Measurements from ENCODE around the gene FRMD6. TPM values are rescaled to one million over a fixed set of nuclear protein-coding genes. Genes with fewer than 3 reads are reported as not detected.

Gene FRMD6
- total RNA-seq, 1 donor from 2014 or later, result 10.0 TPM

DNA sequence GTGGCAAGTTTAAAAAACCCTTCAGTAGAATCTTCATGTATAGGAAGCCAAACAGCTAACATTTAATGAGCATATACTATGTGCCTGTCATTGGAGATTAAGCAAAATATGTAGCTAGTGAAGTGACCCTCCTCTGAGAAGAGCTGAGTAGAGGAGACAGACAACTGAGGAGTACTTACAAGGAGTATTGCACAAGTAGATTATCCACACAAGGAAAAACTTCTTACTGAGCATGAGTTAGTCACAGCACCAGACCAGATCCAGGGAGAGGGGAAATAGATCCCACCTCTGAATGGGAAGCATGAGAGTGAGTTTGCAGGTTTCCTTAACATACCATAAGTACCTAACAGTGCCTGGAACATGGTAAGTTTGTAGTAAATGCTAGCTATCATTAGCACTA is 33.0 kb downstream of the FRMD6 start:
- TF ChIP-seq, protein P1, sequence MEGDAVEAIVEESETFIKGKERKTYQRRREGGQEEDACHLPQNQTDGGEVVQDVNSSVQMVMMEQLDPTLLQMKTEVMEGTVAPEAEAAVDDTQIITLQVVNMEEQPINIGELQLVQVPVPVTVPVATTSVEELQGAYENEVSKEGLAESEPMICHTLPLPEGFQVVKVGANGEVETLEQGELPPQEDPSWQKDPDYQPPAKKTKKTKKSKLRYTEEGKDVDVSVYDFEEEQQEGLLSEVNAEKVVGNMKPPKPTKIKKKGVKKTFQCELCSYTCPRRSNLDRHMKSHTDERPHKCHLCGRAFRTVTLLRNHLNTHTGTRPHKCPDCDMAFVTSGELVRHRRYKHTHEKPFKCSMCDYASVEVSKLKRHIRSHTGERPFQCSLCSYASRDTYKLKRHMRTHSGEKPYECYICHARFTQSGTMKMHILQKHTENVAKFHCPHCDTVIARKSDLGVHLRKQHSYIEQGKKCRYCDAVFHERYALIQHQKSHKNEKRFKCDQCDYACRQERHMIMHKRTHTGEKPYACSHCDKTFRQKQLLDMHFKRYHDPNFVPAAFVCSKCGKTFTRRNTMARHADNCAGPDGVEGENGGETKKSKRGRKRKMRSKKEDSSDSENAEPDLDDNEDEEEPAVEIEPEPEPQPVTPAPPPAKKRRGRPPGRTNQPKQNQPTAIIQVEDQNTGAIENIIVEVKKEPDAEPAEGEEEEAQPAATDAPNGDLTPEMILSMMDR (IDR thresholded peaks at IDR 0.05), result no peak

DNA sequence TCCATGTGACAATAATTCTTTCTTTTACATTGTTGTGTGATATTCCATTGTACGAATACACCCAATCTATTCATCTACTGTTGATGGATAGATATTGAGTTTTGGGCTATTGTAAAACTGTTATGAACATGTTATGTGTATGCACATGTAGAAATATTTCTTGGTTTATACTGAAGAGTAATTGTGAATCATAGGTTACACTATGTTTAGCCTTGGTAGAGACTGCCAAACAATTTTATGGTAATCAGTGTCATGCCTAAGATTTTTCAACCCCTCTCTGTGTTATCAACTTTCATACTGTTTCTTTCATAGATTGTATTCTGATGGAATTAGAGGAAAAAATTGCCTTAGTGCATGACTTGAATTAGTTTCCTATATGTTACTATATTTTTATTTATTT is 39.5 kb downstream of the FRMD6 start:
- H3K27ac ChIP-seq, result no peak overlapping the region
- no peaks in the 10 kb centered on the region for H3K36me3 ChIP-seq
- TF ChIP-seq, protein P1 (IDR thresholded peaks at IDR 0.05), result no peak
- no peaks in the 10 kb centered on the region for H3K9me3 ChIP-seq
- no peaks in the 10 kb centered on the region for H3K4me1 ChIP-seq
- intact Hi-C loops (cut with DNase I), result no loop called here
- H3K4me3 ChIP-seq, result no peak overlapping the region
- no peaks in the 10 kb centered on the region for H3K27me3 ChIP-seq (ENCODE audit: low read depth)
- DNase-seq (no peak), ATAC-seq (no peak)

More for the DNA sequence above, 33.0 kb downstream of the FRMD6 start:
- Histone ChIP-seq H3K27me3 (ENCODE audit: low read depth) (no peaks in the 10 kb centered on the region), H3K27ac (no peak overlapping the region), H3K4me1 (no peaks in the 10 kb centered on the region), H3K36me3 (no peaks in the 10 kb centered on the region), H3K9me3 (no peaks in the 10 kb centered on the region), H3K4me3 (no peak overlapping the region)
- ATAC-seq, result no peak
- DNase-seq, result no peak
- intact Hi-C loops (cut with DNase I), result no loop called here

DNA sequence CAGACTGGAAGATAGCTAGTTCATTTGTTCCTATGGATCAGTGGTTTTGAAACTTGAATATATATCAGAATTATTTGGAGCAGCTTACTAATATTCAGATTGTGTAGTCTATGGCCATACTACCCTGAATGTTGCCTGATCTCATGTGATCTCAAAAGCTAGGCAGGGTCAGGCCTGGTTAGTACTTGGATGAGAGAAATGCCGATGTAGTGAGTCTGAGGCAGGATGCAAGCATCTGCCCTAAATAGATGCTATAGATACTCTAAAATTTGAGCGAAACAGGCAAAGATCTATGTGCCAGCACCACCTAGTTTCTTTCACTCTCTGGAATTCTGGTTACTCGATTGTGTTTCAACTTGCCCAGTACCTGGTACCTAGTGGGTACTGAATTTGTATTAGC is 40.9 kb downstream of the FRMD6 start:
- Histone ChIP-seq H3K27ac (no peak overlapping the region), H3K4me3 (no peak overlapping the region), H3K9me3 (no peaks in the 10 kb centered on the region), H3K4me1 (no peaks in the 10 kb centered on the region), H3K27me3 (ENCODE audit: low read depth) (no peaks in the 10 kb centered on the region), H3K36me3 (no peaks in the 10 kb centered on the region)
- ATAC-seq (no peak), DNase-seq (no peak)
- TF ChIP-seq, protein P1 (IDR thresholded peaks at IDR 0.05), result no peak
- intact Hi-C loops (cut with DNase I), result no loop called here

DNA sequence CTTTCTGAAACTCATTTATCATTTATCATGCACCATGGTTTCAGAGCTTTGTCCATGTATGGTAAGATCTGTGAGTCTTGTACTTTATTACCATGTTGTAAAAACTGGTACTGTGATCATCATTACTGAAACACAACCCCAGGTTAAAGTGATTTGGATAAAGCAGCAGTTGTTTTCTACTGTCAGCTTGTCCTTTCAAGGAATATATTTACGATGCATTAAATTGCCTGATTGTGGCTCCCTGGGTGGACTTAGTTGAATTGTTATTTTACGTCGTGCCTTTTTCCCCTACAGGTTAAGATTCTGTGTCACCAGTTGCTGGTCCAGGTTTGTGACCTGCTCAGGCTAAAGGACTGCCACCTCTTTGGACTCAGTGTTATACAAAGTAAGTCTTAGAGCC is 46.1 kb downstream of the FRMD6 start:
- Histone ChIP-seq H3K27ac (no peak overlapping the region), H3K4me1 (no peaks in the 10 kb centered on the region), H3K4me3 (no peak overlapping the region), H3K9me3 (no peaks in the 10 kb centered on the region), H3K36me3 (no peaks in the 10 kb centered on the region), H3K27me3 (ENCODE audit: low read depth) (no peaks in the 10 kb centered on the region)
- DNase-seq (no peak), ATAC-seq (no peak)
- intact Hi-C loops (cut with DNase I), result no loop called here
- TF ChIP-seq, protein P1 (IDR thresholded peaks at IDR 0.05), result no peak

DNA sequence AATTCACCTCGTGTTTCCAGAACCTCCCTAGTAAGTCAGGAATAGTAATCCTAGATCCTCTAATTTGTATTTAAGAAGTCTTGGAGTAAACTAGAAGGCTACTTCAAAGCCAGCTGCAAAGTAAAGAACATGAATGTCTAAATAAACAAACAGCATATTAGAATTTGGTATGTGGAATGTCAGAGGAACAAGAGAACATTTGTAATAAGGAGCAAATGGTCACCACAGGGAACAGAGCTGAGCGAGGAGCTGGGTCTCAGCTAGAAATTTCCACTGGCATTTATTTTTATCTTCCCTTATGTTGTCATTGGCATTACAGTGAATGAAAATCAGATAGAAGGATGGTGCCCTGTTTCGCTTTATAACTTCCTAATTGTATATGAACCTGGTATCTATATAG is 50.2 kb downstream of the FRMD6 start:
- Histone ChIP-seq H3K27ac (no peak overlapping the region), H3K4me3 (no peak overlapping the region), H3K9me3 (no peaks in the 10 kb centered on the region), H3K27me3 (ENCODE audit: low read depth) (no peaks in the 10 kb centered on the region), H3K4me1 (no peaks in the 10 kb centered on the region), H3K36me3 (peaks cover 15% of the 10 kb centered on the region)
- TF ChIP-seq, protein P1 (IDR thresholded peaks at IDR 0.05), result no peak
- intact Hi-C loops (cut with DNase I), result no loop called here
- no peak for DNase-seq
- ATAC-seq, result no peak

DNA sequence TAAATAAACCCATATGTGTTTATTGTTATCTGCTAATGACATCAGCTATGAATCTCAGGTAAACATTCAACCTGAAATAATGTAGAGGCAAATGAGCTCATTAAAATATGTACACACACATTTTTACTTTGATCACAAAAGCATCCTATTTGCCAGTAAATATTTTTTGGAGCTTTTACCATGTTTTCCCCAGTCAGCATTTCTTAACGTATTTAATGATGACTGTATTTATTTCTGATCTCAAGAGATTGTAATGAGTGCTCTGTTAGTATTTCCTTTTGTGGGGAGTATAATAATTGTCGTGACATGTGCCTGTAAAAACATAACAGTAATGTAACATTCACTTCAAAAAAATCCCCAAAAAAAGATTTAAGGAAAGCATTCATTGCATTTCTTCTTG is 52.1 kb downstream of the FRMD6 start:
- no peak for DNase-seq
- no peaks in the 10 kb centered on the region for H3K9me3 ChIP-seq
- peaks cover 21% of the 10 kb centered on the region for H3K36me3 ChIP-seq
- ATAC-seq, result no peak
- intact Hi-C loops (cut with DNase I), result no loop called here
- no peak overlapping the region for H3K27ac ChIP-seq
- no peaks in the 10 kb centered on the region for H3K27me3 ChIP-seq (ENCODE audit: low read depth)
- no peak overlapping the region for H3K4me3 ChIP-seq
- TF ChIP-seq, protein P1 (IDR thresholded peaks at IDR 0.05), result no peak
- no peaks in the 10 kb centered on the region for H3K4me1 ChIP-seq

All from lower lobe of right lung (tissue), 2 donors.